Measurements from ENCODE around the gene LRRC32.

DNA sequence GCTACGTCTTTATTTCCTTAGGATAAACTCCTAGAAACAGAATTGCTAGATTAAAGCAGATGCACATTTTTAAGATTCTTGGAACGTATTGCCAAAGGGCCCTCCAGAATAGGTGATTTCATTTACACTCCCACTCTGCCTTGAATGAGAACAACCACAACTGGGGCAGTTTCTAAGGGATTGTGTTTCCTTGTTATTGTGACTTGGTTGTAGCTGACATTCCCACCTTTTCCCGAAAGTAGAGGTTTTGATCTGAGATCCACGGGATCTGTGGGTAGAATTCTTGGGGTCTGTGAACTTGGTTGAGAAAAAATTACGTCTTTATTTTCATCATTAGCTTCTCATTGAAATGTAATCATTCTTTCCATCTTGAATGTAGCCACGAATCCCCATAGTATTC is 21.5 kb downstream of the LRRC32 start:
- TF ChIP-seq, protein P1, sequence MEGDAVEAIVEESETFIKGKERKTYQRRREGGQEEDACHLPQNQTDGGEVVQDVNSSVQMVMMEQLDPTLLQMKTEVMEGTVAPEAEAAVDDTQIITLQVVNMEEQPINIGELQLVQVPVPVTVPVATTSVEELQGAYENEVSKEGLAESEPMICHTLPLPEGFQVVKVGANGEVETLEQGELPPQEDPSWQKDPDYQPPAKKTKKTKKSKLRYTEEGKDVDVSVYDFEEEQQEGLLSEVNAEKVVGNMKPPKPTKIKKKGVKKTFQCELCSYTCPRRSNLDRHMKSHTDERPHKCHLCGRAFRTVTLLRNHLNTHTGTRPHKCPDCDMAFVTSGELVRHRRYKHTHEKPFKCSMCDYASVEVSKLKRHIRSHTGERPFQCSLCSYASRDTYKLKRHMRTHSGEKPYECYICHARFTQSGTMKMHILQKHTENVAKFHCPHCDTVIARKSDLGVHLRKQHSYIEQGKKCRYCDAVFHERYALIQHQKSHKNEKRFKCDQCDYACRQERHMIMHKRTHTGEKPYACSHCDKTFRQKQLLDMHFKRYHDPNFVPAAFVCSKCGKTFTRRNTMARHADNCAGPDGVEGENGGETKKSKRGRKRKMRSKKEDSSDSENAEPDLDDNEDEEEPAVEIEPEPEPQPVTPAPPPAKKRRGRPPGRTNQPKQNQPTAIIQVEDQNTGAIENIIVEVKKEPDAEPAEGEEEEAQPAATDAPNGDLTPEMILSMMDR (IDR thresholded peaks at IDR 0.05): no peak
- no peak for TF ChIP-seq POLR2A (IDR thresholded peaks at IDR 0.05)

All from thyroid gland (tissue), 4 donors.